T-helper 1 cell (primary cell): Measurements from ENCODE around the gene ZNF286A.
"Not testable (repeated sequence)": the region's sequence is repeated elsewhere in the genome, so short reads cannot be mapped to it uniquely, and the experiment has no call there.

Experiments used
- DNase-seq, 5 donors: peaks; one replicate each; pipeline ENCODE4 v3.0.0-alpha.2; 2012 to 2020

Gene ZNF286A

GRCh38 chr17:15699937-15700336, 385 bp downstream of the ZNF286A start:
- DNase-seq = not testable (repeated sequence)

- not testable (repeated sequence) for DNase-seq
Measured at GRCh38 chr17:15704239-15704638, 4.7 kb downstream of the ZNF286A start.

- not testable (repeated sequence) for DNase-seq
Measured at GRCh38 chr17:15704813-15705212, 5.3 kb downstream of the ZNF286A start.

- DNase-seq = not testable (repeated sequence)
Measured at GRCh38 chr17:15708879-15709278, 9.3 kb downstream of the ZNF286A start.

GRCh38 chr17:15716601-15717563, 17.3 kb downstream of the ZNF286A start:
- not testable (repeated sequence) for DNase-seq

GRCh38 chr17:15730535-15730934, 31.0 kb downstream of the ZNF286A start:
- DNase-seq = not testable (repeated sequence)

GRCh38 chr17:15731900-15732299, 32.3 kb downstream of the ZNF286A start, which contains the start of gene TBC1D26:
Gene TBC1D26 (plus strand): TSS chr17:15732283. CDS start chr17:15735349, 3,066 bp downstream.
- DNase-seq = not testable (repeated sequence)

- not testable (repeated sequence) for DNase-seq
Measured at GRCh38 chr17:15733174-15733789, 33.7 kb downstream of the ZNF286A start.

GRCh38 chr17:15736578-15736977, 37.0 kb downstream of the ZNF286A start:
- not testable (repeated sequence) for DNase-seq

GRCh38 chr17:15738066-15738465, 38.5 kb downstream of the ZNF286A start:
- no peak for DNase-seq

GRCh38 chr17:15739259-15739658, 39.7 kb downstream of the ZNF286A start:
- DNase-seq = not testable (repeated sequence)

- DNase-seq = not testable (repeated sequence)
Measured at GRCh38 chr17:15740041-15740440, 40.5 kb downstream of the ZNF286A start.

- DNase-seq = no peak
Measured at GRCh38 chr17:15740570-15741120, 41.1 kb downstream of the ZNF286A start.

- DNase-seq = no peak
Measured at GRCh38 chr17:15741624-15742023, 42.1 kb downstream of the ZNF286A start.

- no peak for DNase-seq
Measured at GRCh38 chr17:15742051-15742795, 42.7 kb downstream of the ZNF286A start.

GRCh38 chr17:15742921-15743320, 43.4 kb downstream of the ZNF286A start:
- DNase-seq = no peak

GRCh38 chr17:15744074-15744676, 44.6 kb downstream of the ZNF286A start:
- DNase-seq = no peak

- DNase-seq = no peak
Measured at GRCh38 chr17:15744885-15745284, 45.3 kb downstream of the ZNF286A start.

GRCh38 chr17:15749403-15749802, 49.9 kb downstream of the ZNF286A start:
- DNase-seq = not testable (repeated sequence)

- not testable (repeated sequence) for DNase-seq
Measured at GRCh38 chr17:15768865-15769533, 69.4 kb downstream of the ZNF286A start.
